HTERT RPE-1 (cell line): Measurements from ENCODE around the gene VPS18.

Source experiments
- in situ Hi-C: fragments of 300-500 bp; cut with MboI; formaldehyde crosslinking; loops from 4 replicates; pipeline ENCODE4 v1.14.3; 2020; ENCODE audit warnings: low sequenced_read_pairs

VPS18 gene

GRCh38 chr15:40900256-40901052 is 6.2 kb downstream of the VPS18 start:
- in situ Hi-C loops: no loop called here

DNA sequence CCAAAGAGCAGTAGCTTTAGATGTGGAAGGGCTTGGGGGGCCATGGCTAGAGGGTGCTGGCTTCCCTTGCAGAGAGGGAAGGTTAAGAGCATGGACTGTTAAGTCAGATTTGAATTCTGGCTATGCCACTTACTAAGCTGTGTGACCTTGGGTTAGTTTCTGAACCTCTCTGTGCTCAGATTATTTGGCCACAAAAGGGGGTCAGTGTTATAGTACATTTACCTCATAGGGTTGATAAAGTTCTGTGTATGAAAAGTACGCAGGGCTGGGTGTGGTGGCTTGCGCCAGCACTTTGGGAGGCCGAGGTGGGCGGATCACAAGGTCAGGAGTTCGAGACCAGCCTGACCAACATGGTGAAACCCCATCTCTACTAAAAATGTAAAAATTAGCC is 6.8 kb downstream of the VPS18 start:
- in situ Hi-C loops: no loop called here

DNA sequence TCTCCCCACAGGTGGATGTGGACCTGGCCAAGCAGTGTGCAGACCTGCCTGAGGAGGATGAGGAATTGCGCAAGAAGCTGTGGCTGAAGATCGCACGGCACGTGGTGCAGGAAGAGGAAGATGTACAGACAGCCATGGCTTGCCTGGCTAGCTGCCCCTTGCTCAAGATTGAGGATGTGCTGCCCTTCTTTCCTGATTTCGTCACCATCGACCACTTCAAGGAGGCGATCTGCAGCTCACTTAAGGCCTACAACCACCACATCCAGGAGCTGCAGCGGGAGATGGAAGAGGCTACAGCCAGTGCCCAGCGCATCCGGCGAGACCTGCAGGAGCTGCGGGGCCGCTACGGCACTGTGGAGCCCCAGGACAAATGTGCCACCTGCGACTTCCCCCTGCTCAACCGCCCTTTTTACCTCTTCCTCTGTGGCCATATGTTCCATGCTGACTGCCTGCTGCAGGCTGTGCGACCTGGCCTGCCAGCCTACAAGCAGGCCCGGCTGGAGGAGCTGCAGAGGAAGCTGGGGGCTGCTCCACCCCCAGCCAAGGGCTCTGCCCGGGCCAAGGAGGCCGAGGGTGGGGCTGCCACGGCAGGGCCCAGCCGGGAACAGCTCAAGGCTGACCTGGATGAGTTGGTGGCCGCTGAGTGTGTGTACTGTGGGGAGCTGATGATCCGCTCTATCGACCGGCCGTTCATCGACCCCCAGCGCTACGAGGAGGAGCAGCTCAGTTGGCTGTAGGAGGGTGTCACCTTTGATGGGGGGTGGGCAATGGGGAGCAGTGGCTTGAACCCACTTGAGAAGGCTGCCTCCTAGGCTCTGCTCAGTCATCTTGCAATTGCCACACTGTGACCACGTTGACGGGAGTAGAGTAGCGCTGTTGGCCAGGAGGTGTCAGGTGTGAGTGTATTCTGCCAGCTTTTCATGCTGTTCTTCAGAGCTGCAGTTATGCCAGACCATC is 8.6 kb downstream of the VPS18 start:
- in situ Hi-C loops: no loop called here

DNA sequence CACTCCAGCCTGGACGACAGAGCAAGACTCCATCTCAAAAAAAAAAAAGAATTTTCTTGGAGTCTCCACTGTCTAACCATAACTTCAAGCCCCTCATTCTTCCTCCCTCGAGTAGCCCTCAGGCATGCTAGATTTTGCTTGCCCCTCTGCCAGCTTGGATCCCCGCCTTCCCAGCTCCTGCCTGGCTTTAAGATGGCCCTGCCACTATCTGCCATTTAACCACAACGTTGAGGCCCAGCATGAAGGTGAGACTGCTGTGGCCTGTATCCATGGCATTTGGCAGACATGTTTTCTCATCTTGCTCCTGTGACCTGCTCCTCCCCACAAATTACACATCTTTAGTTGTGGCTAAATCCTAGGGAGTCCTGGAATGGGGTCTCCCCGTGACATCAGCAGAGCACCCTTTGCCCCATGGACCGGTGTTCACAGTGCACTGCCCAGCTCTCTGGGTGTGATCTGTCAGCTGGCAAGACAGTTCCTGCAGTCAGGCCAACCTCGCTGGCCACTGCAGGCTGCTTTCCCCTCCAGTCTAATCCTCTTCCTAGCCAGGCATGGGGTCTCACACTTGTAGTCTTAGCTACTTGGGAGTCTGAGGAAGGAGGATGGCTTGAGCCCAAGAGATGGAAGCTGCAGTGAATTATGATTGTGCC is 10.4 kb downstream of the VPS18 start:
- in situ Hi-C loops: no loop called here

- in situ Hi-C loops: no loop called here
Measured at GRCh38 chr15:40906091-40906990, 12.1 kb downstream of the VPS18 start.

DNA sequence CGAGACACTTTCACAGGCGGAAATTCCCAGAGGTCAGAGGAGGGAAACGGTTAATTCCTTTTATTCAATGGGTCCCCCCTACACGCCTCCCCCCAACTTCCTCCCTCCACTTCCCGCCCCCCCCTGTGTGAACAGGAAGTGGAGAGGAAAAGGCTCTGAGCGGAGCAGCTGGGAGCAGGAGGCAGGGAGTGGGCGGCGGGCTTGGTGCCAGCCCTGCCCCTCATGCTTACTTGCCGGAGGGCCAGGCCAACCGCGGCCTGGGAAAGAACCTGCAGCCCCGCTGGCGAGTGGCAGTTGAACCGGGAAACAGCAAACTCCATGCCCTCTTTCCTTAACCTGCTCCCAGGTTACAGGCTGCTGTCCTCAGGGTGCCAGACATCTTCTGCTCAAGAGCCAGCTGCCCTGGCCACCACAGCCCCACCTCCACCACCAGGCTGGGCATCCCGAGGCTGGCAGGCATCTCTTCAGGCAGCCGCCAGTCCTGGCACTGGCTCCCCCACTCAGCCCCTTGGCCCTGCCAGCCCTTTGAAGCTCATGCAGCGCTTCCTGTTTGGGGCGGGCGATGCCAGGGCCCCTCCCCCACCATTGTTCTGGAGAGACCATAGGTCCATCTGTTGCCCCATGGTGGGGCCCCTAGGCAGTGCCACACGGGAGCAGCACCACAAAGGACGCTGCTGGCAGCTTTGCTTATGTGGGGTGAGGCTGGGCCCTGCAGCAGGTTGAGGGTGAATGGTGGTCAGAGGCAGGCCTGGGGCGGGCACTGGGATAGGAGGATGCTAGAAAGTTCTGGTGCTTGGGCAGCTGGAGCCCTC is 12.9 kb downstream of the VPS18 start:
- in situ Hi-C loops: no loop called here

DNA sequence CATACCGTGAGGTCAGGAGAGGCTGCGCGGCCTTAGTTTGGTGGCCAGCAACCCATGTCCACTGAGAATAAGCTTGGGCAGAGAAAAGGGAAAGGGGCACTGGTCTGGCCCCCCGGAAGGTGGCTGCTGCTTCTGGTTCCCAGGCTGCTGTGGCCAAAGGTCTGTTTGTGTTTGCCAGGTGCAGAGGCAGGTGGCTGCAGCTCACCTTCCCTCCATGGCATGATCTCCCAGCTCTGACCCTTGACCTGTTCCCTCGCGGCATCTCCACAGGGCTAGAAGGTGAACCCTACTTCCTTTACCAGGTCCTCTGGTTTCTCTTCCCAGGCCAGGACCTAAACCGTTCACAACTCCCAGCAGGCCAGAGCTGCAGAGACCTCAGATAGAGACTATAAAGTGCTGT is 13.8 kb downstream of the VPS18 start:
- in situ Hi-C loops: no loop called here

GRCh38 chr15:40909662-40910630 is 15.7 kb downstream of the VPS18 start:
- in situ Hi-C loops: no loop called here

DNA sequence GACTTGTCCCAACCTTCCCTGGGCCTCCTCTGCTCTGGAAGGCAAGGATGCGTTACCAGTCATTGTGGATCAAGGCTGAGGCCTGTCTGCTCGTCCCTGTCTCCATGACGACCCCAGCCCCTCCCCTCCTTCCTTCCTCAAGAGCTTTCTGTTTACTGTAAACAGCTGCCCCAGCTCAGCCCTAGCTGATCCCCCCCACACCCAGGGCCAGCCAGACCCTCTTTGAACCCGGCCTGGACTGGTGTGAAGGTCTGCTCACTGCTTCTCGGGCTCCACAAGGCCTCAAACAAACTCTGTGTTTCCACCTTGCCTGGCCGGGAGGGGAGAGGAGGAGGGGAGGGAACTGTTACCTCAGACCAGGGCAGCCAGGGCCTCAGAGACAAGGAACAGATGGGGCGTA is 16.9 kb downstream of the VPS18 start:
- in situ Hi-C loops: no loop called here

DNA sequence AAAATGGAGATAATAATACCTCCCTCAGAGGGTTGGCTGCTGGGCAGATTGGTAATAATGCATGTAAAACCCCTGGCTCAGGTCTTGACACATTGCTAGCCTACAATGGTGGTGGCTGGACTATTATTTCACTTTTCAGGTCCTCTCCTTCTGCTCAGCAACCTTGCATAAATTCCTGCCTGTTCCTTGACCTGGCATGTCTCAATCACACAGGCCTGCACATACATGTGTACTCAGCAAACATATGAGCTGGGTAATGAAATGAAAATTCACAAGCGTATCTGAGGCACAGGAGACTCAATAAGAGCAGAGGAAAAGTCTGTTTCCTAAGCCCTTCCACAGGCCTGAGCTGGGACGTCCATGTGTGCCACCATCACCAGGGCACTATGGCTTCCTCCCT is 17.4 kb downstream of the VPS18 start:
- in situ Hi-C loops: no loop called here

GRCh38 chr15:40912478-40912877 is 18.2 kb downstream of the VPS18 start:
- in situ Hi-C loops: no loop called here

DNA sequence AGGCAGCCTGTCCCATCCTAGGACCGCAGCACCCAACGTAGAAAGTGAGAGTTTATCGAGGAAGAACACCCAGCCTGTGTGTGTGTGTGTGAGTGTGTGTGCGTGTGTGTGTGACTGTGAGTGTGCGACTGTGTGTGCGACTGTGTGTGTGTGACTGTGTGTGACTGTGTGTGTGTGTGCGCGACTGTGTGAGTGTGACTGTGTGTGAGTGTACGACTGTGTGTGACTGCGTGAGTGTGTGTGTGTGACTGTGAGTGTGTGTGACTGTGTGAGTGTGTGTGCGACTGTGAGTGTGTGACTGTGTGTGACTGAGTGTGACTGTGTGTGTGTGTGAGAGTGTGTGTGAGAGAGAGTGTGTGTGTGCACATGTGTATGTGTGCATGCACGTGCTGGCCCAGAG is 19.8 kb downstream of the VPS18 start:
- in situ Hi-C loops: no loop called here

DNA sequence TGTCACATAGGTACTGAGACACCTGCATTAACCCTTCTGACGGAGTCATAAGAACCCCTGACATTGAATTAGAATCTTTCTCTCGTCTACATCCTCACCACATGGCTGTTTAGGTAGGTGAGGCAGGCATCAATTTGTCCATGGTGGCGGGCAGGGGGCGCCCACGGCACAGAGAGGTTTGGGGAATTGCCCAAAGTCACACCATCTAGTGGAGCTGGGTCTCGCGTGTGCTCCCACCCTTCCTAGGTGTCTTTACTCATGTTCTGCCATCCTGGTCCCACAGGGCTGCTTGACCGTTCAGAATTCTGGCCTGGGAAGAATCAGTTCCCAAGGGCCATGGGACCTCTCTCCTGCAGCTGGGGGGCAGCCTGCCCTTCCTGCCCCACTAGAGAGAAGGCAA is 20.2 kb downstream of the VPS18 start:
- in situ Hi-C loops: no loop called here

GRCh38 chr15:40915116-40915661 is 20.9 kb downstream of the VPS18 start:
- in situ Hi-C loops: no loop called here

DNA sequence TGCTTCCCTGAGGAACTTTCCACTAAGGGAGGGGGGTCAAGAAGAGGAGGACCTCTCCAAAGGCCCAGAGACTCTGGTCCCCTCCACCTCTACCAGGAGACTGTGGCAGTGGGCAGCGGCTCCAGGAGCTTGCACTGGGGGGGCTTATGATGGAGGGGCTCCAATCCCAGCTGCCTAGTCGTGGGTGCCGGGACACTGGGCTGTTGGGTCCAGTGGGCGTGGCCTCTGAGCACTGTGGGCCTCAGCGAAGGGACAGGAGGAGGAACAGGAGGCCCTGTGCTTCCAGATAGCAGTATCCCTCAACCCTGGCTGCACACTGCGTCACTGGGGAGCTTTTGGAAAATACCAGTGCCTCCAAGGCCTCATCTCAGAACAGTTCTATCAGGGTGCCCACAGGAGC is 21.4 kb downstream of the VPS18 start:
- in situ Hi-C loops: no loop called here

GRCh38 chr15:40917585-40917984 is 23.3 kb downstream of the VPS18 start:
- in situ Hi-C loops: no loop called here

- in situ Hi-C loops: no loop called here
Measured at GRCh38 chr15:40918146-40918798, 24.0 kb downstream of the VPS18 start.
